ENCODE results near the gene MVD.

Gene MVD

DNA sequence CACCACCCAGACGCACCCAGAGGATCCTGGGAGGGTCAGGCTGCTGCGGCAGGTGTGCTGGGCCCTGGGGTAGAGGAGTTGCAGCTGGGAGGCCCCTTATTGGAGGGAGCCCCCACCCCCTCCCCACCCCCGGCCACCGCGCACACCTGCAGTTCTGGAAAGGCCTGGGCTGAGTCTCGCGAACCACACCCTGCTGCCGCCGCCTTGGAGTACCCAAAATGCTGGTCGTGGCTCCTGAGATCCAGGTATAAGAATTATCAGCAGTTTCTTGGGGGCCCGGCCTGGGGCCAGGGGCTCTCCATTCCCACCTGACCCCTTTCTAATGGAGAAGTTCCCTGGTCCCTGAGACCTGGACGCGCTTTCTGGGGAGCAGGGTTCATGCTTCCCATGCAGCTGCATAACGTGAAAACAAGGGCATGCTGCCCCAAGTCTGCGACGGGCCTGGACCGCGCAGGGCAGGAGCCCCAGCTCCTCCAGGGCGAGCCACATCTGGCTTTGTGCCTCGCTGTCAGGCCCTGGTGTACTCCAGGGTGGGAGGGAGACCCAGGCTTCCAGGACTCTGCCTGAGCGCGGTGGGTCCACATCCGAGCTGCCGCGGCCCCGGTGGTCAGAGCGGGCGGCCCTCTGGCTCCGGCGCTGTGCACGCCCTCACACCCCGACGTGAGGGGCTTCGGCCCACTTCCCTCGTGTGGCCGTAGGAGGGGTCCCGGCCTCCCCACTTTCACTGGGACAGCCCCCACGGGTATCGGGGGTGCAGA lies 30.7 kb upstream of the MVD start:
- TF ChIP-seq FOXP2 (optimal IDR thresholded peaks at IDR 0.05; ENCODE audit: borderline replicate concordance, extremely low read depth, extremely low read length, insufficient read depth) (no peak), SIN3A (IDR thresholded peaks at IDR 0.05; ENCODE audit: borderline replicate concordance, insufficient read depth, low read length) (no peak), TAF1 (IDR thresholded peaks at IDR 0.05; ENCODE audit: borderline replicate concordance, insufficient read depth, low read length) (no peak)

DNA sequence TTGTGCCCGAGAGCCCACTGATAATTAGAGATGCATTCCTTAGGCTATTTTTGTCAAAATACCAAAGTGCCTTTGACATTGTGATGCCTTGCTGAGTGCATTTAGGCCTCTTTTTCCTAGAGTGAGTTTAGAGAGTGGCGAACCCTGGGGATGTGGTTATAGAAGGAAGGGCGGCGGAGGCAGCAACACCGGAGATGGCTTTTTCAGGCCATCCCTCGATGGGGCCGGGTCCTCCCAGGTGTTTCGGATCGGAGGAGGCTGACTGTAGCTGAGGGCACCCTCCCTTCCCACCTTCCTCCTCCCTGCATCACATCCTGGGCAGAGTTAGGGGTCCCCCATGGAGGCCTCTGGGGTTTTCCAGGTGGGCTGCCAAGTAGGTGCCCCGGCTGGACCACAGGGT lies 30.0 kb upstream of the MVD start:
- no peak for TF ChIP-seq FOXP2 (optimal IDR thresholded peaks at IDR 0.05; ENCODE audit: borderline replicate concordance, extremely low read depth, extremely low read length, insufficient read depth)

DNA sequence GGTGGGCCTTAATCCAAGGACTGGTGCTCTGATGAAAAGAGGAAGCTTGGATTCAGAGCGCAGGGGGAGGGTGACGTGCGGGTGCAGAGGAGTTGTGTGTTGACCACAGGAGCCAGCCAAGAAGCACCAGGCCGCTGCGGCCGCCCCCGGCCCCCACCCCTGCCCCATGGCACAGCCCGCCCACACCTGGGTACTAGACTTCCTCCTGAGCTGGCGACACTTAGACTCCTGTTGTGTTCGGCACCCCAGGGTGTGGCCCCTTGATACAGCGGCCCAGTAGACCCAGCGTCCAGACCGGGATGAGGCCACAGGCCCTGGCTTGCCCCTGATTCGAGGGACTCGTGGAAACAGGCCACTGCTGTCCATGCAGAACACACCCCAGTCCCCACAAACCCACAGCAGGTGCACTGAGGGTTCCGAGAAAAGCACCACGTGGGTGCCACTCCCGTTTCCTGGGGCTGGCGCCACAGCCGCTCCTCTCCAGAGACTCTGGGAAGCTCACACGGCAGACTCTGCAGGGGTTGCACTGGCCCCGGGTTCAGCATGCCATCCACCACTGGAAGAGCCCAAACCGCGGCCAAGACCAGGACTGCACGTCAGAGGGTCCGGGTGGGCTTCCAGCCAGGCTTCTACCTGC lies 29.2 kb upstream of the MVD start:
- TF ChIP-seq SIN3A (IDR thresholded peaks at IDR 0.05; ENCODE audit: borderline replicate concordance, insufficient read depth, low read length) = no peak
- no peak for TF ChIP-seq FOXP2 (optimal IDR thresholded peaks at IDR 0.05; ENCODE audit: borderline replicate concordance, extremely low read depth, extremely low read length, insufficient read depth)
- TF ChIP-seq, protein P1, sequence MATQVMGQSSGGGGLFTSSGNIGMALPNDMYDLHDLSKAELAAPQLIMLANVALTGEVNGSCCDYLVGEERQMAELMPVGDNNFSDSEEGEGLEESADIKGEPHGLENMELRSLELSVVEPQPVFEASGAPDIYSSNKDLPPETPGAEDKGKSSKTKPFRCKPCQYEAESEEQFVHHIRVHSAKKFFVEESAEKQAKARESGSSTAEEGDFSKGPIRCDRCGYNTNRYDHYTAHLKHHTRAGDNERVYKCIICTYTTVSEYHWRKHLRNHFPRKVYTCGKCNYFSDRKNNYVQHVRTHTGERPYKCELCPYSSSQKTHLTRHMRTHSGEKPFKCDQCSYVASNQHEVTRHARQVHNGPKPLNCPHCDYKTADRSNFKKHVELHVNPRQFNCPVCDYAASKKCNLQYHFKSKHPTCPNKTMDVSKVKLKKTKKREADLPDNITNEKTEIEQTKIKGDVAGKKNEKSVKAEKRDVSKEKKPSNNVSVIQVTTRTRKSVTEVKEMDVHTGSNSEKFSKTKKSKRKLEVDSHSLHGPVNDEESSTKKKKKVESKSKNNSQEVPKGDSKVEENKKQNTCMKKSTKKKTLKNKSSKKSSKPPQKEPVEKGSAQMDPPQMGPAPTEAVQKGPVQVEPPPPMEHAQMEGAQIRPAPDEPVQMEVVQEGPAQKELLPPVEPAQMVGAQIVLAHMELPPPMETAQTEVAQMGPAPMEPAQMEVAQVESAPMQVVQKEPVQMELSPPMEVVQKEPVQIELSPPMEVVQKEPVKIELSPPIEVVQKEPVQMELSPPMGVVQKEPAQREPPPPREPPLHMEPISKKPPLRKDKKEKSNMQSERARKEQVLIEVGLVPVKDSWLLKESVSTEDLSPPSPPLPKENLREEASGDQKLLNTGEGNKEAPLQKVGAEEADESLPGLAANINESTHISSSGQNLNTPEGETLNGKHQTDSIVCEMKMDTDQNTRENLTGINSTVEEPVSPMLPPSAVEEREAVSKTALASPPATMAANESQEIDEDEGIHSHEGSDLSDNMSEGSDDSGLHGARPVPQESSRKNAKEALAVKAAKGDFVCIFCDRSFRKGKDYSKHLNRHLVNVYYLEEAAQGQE (IDR thresholded peaks at IDR 0.05; ENCODE audit: insufficient read depth in 1 of 2, low read depth in 2 of 2, low read length in 2 of 2) = no peak
- no peak for TF ChIP-seq TAF1 (IDR thresholded peaks at IDR 0.05; ENCODE audit: borderline replicate concordance, insufficient read depth, low read length)
- TF ChIP-seq POLR2AphosphoS5 (IDR thresholded peaks at IDR 0.05; ENCODE audit: low read depth, low read length) = no peak

DNA sequence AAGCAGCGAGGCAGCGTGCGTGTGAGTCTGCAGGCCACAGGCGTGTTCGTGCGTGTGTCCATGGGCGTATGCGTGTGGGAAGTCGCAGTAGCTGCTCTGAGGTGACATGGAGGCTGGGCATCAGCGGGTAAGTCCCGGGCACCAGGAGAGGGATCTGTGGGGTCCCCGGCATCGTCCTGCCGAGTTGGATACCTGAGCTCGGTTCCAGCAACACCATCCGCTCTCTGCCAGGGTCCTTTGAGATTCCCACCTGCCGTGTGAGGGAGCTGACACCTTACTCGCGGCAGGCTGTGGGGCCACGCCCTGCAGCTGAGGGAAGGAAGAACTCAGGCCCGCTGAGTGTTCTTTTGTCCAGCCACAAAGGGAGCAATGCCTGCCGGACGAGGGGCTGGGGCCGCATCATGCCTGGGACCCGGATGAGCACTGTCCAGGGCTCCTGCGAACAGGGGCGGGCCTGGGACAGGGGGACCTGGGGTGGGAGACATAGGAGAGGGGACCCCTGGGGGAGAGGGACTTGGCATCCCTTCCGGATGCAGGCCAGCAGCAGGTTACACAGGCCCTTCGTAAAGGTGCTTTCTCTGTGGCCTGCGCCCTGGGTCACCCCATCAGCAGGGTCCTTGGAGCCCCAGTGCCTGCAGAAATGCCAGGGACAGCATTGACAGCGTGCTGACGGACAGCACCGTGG lies 28.4 kb upstream of the MVD start:
- TF ChIP-seq FOXP2 (optimal IDR thresholded peaks at IDR 0.05; ENCODE audit: borderline replicate concordance, extremely low read depth, extremely low read length, insufficient read depth) (no peak), TAF1 (IDR thresholded peaks at IDR 0.05; ENCODE audit: borderline replicate concordance, insufficient read depth, low read length) (no peak)

DNA sequence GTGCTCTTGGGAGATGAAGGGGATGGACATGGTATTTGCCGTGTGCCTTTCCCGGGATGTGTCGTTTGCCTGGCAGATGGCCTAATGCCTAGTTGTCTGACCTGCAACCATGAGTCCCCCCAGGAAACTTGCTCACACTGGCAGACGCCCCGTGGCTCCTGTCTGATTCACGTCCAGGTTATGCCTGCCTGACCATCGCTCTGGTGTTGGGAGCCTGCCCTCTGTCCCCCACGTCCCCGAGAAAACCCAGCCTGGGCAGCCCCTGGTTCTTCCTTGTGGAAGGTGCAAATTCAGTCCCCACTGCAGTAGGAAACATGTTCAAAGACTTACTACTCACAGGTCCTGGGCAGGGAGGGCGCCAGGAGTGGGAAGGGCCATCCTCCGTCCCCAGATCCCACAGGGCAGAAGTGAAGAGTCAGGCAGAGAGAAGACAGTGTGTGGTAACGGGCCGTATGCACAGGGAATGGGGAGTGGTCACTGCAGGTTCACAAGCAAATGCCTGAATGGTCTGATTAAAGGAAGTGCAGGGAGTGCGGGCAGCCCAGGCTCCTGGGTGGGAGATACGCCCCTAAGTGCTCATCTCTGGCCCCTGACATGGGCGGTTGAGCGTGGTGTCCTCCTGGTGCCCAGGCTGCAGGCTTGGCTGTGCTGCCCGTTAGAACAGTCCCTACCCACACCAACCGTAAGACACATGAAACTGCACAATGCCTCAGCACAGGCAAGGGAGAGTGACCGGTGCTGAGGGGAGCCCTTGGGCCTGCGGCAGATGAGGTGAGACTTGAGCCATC lies 27.6 kb upstream of the MVD start:
- TF ChIP-seq FOXP2 (optimal IDR thresholded peaks at IDR 0.05; ENCODE audit: borderline replicate concordance, extremely low read depth, extremely low read length, insufficient read depth) = no peak
- TF ChIP-seq TAF1 (IDR thresholded peaks at IDR 0.05; ENCODE audit: borderline replicate concordance, insufficient read depth, low read length) = no peak
- TF ChIP-seq POLR2AphosphoS5 (IDR thresholded peaks at IDR 0.05; ENCODE audit: low read depth, low read length) = no peak
- TF ChIP-seq SIN3A (IDR thresholded peaks at IDR 0.05; ENCODE audit: borderline replicate concordance, insufficient read depth, low read length) = no peak
- TF ChIP-seq, protein P1 (IDR thresholded peaks at IDR 0.05; ENCODE audit: insufficient read depth in 1 of 2, low read depth in 2 of 2, low read length in 2 of 2) = no peak

DNA sequence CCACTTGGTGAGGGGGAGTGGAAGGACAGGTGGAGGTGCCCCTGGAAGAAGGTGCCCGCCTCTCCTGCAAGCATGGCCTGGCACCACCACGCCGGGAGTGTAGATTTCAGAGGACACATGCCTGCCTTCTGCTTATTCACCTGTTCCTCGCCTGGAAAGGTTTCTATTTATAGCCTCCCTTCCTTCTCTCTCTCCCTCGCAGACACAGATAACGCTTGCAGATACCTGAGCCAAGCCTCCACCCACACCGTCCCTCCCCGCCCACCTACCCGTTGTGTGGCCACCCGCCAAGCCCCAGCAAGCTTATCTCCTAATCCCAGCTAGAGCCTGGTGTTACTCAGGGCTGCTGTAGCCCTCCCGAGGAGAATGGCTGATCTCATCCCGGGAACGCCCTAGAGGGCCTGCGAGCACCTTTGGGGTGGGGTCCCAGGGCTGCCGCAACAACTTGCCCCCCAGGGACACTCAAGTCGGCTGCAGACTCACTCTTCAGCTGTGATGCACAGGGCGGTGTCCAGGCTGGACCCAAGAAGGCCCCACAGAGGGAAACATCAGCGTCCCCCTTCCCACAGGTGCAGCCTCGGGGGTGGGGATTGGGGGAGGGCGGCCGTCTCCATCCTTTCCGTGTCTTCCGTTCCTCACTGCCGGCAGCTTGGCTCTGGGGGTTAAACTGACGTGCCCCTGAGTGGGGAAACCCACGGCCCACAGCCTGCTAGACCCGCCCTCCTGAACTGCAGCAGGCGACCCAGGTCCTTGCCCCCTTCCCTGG lies 25.3 kb upstream of the MVD start:
- TF ChIP-seq TAF1 (IDR thresholded peaks at IDR 0.05; ENCODE audit: borderline replicate concordance, insufficient read depth, low read length) (no peak), FOXP2 (optimal IDR thresholded peaks at IDR 0.05; ENCODE audit: borderline replicate concordance, extremely low read depth, extremely low read length, insufficient read depth) (no peak), SIN3A (IDR thresholded peaks at IDR 0.05; ENCODE audit: borderline replicate concordance, insufficient read depth, low read length) (no peak), POLR2AphosphoS5 (IDR thresholded peaks at IDR 0.05; ENCODE audit: low read depth, low read length) (no peak)
- TF ChIP-seq, protein P1 (IDR thresholded peaks at IDR 0.05; ENCODE audit: insufficient read depth in 1 of 2, low read depth in 2 of 2, low read length in 2 of 2) = no peak
